Measurements from ENCODE around the gene FAM89A. TPM values are rescaled to one million over a fixed set of nuclear protein-coding genes. Genes with fewer than 3 reads are reported as not detected.
"Not testable (repeated sequence)": the region's sequence is repeated elsewhere in the genome, so short reads cannot be mapped to it uniquely, and the experiment has no call there.

FAM89A gene
- total and polyA plus RNA-seq, 9 of the 15 experiments (the other 6 are each of a cell fraction or from before 2014, with no cell fraction given): 8.7 to 66.2 (median 43.3) TPM

- TF ChIP-seq HINFP (tag; conservative IDR thresholded peaks at IDR 0.05; ENCODE audit: low read depth) (0 out of 2 replicates have a peak, but pooled peaks have one; percentile 10), CREB1 (CRISPR knock-in tag; IDR thresholded peaks at IDR 0.05) (peak; percentile 38; the same call in 1 of the 2 replicates), ZC3H8 (IDR thresholded peaks at IDR 0.05) (0 out of 2 replicates have a peak, but pooled peaks have one; percentile 15), NCOR1 (IDR thresholded peaks at IDR 0.05) (peak; percentile 83), TAL1 (IDR thresholded peaks at IDR 0.05) (peak; percentile 85), EP300 (IDR thresholded peaks at IDR 0.05; ENCODE audit: low read length) (peak; percentile 72; the same call in 1 of the 2 replicates), STAT5A (IDR thresholded peaks at IDR 0.05; ENCODE audit: borderline replicate concordance, low read length) (peak; percentile 36; the same call in 1 of the 2 replicates), ZBTB7A (IDR thresholded peaks at IDR 0.05; ENCODE audit: borderline replicate concordance, control insufficient read depth, low read depth, low read length) (peak; percentile 72; the same call in 1 of the 2 replicates), THRAP3 (IDR thresholded peaks at IDR 0.05; ENCODE audit: borderline replicate concordance) (0 out of 2 replicates have a peak, but pooled peaks have one; percentile 69), KHSRP (IDR thresholded peaks at IDR 0.05) (peak; percentile 44; the same call in 1 of the 2 replicates), CBFA2T2 (conservative IDR thresholded peaks at IDR 0.05) (peak; percentile 81), ZNF395 (CRISPR knock-in tag; IDR thresholded peaks at IDR 0.05) (peak; percentile 43; the same call in 1 of the 2 replicates), CC2D1A (IDR thresholded peaks at IDR 0.05) (peak; percentile 43; the same call in 1 of the 2 replicates), MBD2 (IDR thresholded peaks at IDR 0.05; ENCODE audit: borderline replicate concordance, low read depth) (peak; percentile 64; the same call in 1 of the 2 replicates), SMARCA5 (IDR thresholded peaks at IDR 0.05) (peak; percentile 76; the same call in 1 of the 2 replicates), SMARCA4 (IDR thresholded peaks at IDR 0.05) (peak; percentile 81), NFIC (IDR thresholded peaks at IDR 0.05) (peak; percentile 40), CREM (IDR thresholded peaks at IDR 0.05; ENCODE audit: low read depth) (peak; percentile 41), PHB2 (IDR thresholded peaks at IDR 0.05; ENCODE audit: low read depth) (peak; percentile 52; the same call in 1 of the 2 replicates), ZNF232 (CRISPR knock-in tag; IDR thresholded peaks at IDR 0.05) (0 out of 2 replicates have a peak, but pooled peaks have one; percentile 52), MTA3 (IDR thresholded peaks at IDR 0.05; ENCODE audit: borderline replicate concordance) (peak; percentile 75; the same call in 1 of the 2 replicates)
- not testable (repeated sequence) for TF ChIP-seq CREB1 (IDR thresholded peaks at IDR 0.05)
- TF ChIP-seq, protein P1, sequence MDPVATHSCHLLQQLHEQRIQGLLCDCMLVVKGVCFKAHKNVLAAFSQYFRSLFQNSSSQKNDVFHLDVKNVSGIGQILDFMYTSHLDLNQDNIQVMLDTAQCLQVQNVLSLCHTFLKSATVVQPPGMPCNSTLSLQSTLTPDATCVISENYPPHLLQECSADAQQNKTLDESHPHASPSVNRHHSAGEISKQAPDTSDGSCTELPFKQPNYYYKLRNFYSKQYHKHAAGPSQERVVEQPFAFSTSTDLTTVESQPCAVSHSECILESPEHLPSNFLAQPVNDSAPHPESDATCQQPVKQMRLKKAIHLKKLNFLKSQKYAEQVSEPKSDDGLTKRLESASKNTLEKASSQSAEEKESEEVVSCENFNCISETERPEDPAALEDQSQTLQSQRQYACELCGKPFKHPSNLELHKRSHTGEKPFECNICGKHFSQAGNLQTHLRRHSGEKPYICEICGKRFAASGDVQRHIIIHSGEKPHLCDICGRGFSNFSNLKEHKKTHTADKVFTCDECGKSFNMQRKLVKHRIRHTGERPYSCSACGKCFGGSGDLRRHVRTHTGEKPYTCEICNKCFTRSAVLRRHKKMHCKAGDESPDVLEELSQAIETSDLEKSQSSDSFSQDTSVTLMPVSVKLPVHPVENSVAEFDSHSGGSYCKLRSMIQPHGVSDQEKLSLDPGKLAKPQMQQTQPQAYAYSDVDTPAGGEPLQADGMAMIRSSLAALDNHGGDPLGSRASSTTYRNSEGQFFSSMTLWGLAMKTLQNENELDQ (CRISPR knock-in tag; IDR thresholded peaks at IDR 0.05; ENCODE audit: borderline replicate concordance): 0 out of 2 replicates have a peak, but pooled peaks have one; percentile 78
Observed at GRCh38 chr1:231045921-231046729, 6.1 kb upstream of the FAM89A start (continued).

All from K562 (cell line).